ENCODE data around the gene C1QTNF9. TPM values are rescaled to one million over a fixed set of nuclear protein-coding genes. Genes with fewer than 3 reads are reported as not detected.

The C1QTNF9 gene
- total and polyA plus RNA-seq, 7 experiments from 2014 or later: 0.19 TPM; not detected in 6

DNA sequence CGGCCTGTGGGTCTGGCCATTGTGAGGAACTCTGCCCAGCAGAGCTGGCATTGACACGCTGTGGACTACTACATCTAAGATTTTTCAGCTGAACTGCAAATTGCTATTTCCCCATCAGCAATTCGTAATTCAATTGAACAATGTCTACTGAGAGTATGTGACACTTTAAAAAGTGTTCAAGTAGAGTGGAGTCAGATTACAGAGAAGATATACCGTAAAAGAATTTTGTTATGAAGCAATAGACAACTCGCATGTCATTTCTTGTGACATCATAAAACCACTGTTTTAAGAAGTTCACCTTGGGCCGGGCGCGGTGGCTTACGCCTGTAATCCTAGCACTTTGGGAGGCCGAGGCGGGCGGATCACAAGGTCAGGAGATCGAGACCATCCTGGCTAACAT lies 32.5 kb upstream of the C1QTNF9 start:
- Histone ChIP-seq H3K4me1 (ENCODE audit: control insufficient read depth in 2 of 2, insufficient read depth in 2 of 2, low read length in 2 of 2) (peaks cover 69 to 73% of the 10 kb centered on the region in 2 donors), H3K9me3 (ENCODE audit: control insufficient read depth in 2 of 3, low read length in 3 of 3) (no peaks in the 10 kb centered on the region), H3K27me3 (ENCODE audit: control insufficient read depth in 2 of 2, insufficient read depth in 2 of 2, low read length in 2 of 2) (no peaks in the 10 kb centered on the region), H3K27ac (ENCODE audit: low read depth, low read length) (peak overlapping the region; percentile 94), H3K36me3 (ENCODE audit: control insufficient read depth in 2 of 3, insufficient read depth in 3 of 3, low read length in 3 of 3) (peaks cover 0 to 23% (median 0%) of the 10 kb centered on the region in 3 experiments), H3K4me3 (ENCODE audit: low read length) (no peak overlapping the region)
- H3K4me3 Mint-ChIP-seq: peak overlapping the region in 7 of 10 donors; percentile 5 to 87 (median 47)
- ChIA-PET CTCF (no interaction called here), POLR2A (interaction anchor here (1.1 to 2.0 kb wide), 4 partner anchors 11 to 25 kb away, joined by 3 to 8 read pairs (median 5); no protein-coding TSS in a partner anchor)
- no peaks in the 10 kb centered on the region for H3K9me3 Mint-ChIP-seq
- H3K36me3 Mint-ChIP-seq: peaks cover 0 to 16% (median 9%) of the 10 kb centered on the region in 5 donors
- ATAC-seq (no peak), DNase-seq (no peak)
- H3K27me3 Mint-ChIP-seq: no peaks in the 10 kb centered on the region
- intact Hi-C loops (cut with micrococcal nuclease): no loop called here
- H3K27ac Mint-ChIP-seq: peak overlapping the region; percentile 12 to 100 (median 99)
- H3K4me1 Mint-ChIP-seq: peaks cover 63 to 98% (median 85%) of the 10 kb centered on the region in 7 donors

DNA sequence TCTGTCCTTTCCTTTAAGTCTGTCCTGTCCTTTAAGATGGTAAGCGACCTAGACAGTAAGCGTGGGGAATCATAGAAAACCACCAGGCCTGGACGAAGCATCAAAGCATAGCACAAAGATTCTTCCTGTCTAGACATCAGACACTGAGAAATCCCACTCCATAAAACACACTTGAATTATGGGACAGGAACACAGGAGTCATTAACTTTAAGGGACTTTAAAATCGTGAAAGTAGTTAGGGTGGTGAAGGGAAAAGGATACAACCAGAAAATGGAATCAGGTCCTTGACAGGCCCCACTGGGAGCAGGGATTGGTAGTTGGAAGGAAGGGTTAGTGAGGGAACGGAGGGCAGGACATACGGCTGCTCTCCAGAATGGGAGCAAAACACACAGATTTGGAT lies 31.6 kb upstream of the C1QTNF9 start:
- Mint-ChIP-seq H3K9me3 (no peaks in the 10 kb centered on the region), H3K36me3 (peaks cover 0 to 20% (median 9%) of the 10 kb centered on the region in 5 donors), H3K27ac (peak overlapping the region; percentile 51 to 100 (median 86)), H3K4me3 (peak overlapping the region in 8 of 10 donors; percentile 6 to 87 (median 46)), H3K4me1 (peaks cover 64 to 98% (median 85%) of the 10 kb centered on the region in 7 donors), H3K27me3 (no peaks in the 10 kb centered on the region)
- ChIA-PET POLR2A (interaction anchor here (1.1 to 2.0 kb wide), 2 partner anchors 12 to 26 kb away, joined by 3 to 8 read pairs; no protein-coding TSS in a partner anchor), CTCF (interaction anchor here (0.7 kb wide), 1 partner anchor 239 kb away, joined by 3 read pairs; no protein-coding TSS in a partner anchor)
- Histone ChIP-seq H3K36me3 (ENCODE audit: control insufficient read depth in 2 of 3, insufficient read depth in 3 of 3, low read length in 3 of 3) (peaks cover 0 to 32% (median 0%) of the 10 kb centered on the region in 3 experiments), H3K27me3 (ENCODE audit: control insufficient read depth in 2 of 2, insufficient read depth in 2 of 2, low read length in 2 of 2) (no peaks in the 10 kb centered on the region), H3K27ac (ENCODE audit: low read depth, low read length) (peak overlapping the region; percentile 36), H3K4me3 (ENCODE audit: low read length) (no peak overlapping the region), H3K4me1 (ENCODE audit: control insufficient read depth in 2 of 2, insufficient read depth in 2 of 2, low read length in 2 of 2) (peaks cover 60 to 64% of the 10 kb centered on the region in 2 donors), H3K9me3 (ENCODE audit: control insufficient read depth in 2 of 3, low read length in 3 of 3) (no peaks in the 10 kb centered on the region)
- DNase-seq: no peak
- no peak for ATAC-seq
- intact Hi-C loops (cut with micrococcal nuclease): no loop called here

DNA sequence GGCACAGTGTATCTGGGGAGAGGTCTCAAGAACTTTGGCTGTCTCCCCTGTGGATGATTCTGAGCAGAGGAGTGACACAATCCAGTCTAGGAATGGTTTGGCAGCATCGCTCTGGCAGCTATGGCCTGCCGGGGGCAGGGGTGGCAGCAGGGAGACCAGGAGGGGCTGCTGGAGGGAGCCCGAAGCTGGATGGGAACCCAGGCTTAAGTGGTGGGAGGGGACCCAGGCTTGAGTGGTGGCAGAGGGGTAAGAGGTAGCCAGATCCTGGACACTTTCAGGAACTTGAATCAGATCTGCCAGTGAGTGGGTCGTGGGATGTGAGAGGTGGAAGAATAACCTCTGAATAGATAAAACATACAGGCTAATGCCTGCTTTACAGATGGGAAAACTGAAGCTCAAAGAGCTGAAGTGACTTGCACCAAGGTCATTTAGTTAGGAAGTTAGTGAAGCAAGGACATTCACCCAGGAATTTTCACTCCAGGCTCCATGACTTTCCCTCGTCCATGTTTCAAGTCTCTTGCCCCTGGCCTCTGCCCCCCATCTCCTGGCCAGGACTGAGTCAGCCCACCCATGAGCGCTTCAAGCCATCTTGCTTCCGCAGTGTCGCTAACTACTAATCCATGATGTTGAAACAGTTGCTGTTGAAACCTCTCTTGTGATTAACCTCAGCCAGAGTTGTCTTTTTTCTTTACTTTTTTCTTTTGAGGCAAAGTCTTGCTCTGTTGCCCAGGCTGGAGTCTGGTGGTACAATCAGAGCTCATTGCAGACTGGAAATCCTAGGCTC lies 29.9 kb upstream of the C1QTNF9 start:
- no peak for DNase-seq
- Mint-ChIP-seq H3K4me3 (peak overlapping the region in 5 of 10 donors; percentile 1 to 44 (median 19)), H3K27me3 (no peaks in the 10 kb centered on the region), H3K4me1 (peaks cover 55 to 86% (median 81%) of the 10 kb centered on the region in 7 donors), H3K27ac (peak overlapping the region; percentile 35 to 99 (median 87)), H3K9me3 (no peaks in the 10 kb centered on the region), H3K36me3 (peaks cover 0 to 30% (median 10%) of the 10 kb centered on the region in 5 donors)
- Histone ChIP-seq H3K9me3 (ENCODE audit: control insufficient read depth in 2 of 3, low read length in 3 of 3) (no peaks in the 10 kb centered on the region), H3K4me1 (ENCODE audit: control insufficient read depth in 2 of 2, insufficient read depth in 2 of 2, low read length in 2 of 2) (peaks cover 42 to 46% of the 10 kb centered on the region in 2 donors), H3K36me3 (ENCODE audit: control insufficient read depth in 2 of 3, insufficient read depth in 3 of 3, low read length in 3 of 3) (peaks cover 0 to 49% (median 0%) of the 10 kb centered on the region in 3 experiments), H3K4me3 (ENCODE audit: low read length) (no peak overlapping the region), H3K27me3 (ENCODE audit: control insufficient read depth in 2 of 2, insufficient read depth in 2 of 2, low read length in 2 of 2) (no peaks in the 10 kb centered on the region), H3K27ac (ENCODE audit: low read depth, low read length) (peak overlapping the region; percentile 38)
- ATAC-seq: peak; percentile 12
- CTCF ChIA-PET: interaction anchor here (0.6 kb wide), 1 partner anchor 108 kb away, joined by 4 read pairs; no protein-coding TSS in a partner anchor
- POLR2A ChIA-PET: interaction anchor here (2.7 kb wide), 1 partner anchor 28 kb away, joined by 6 read pairs; no protein-coding TSS in a partner anchor
- intact Hi-C loops (cut with micrococcal nuclease): no loop called here

DNA sequence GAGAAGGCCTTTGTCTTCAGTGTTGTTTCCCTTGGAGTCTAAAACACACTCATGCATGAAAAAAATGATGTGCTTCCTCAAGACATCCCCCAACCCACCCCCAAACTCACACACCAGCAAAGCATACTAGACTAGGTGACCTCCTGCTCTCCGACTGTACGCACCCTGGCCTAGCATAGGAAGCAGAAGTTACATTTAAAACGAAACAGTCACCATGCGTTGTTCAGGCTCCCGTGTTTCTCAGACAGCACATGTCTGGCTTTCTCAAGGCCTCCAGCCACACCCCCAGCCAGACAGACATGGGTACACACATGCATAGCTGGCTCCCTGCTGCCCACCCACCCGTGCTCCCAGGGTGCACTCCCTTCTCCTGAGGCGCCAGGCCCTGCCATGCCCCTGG lies 28.7 kb upstream of the C1QTNF9 start:
- DNase-seq (no peak), ATAC-seq (peak; percentile 57)
- Mint-ChIP-seq H3K36me3 (peaks cover 0 to 35% (median 11%) of the 10 kb centered on the region in 5 donors), H3K4me3 (no peak overlapping the region), H3K27me3 (no peaks in the 10 kb centered on the region), H3K4me1 (peaks cover 46 to 78% (median 69%) of the 10 kb centered on the region in 7 donors), H3K27ac (peak overlapping the region; percentile 24 to 87 (median 75)), H3K9me3 (no peaks in the 10 kb centered on the region)
- CTCF ChIA-PET: interaction anchor here (1.2 kb wide), 1 partner anchor 10 kb away, joined by 4 read pairs; no protein-coding TSS in a partner anchor
- intact Hi-C loops (cut with micrococcal nuclease): no loop called here
- Histone ChIP-seq H3K4me3 (ENCODE audit: low read length) (no peak overlapping the region), H3K36me3 (ENCODE audit: control insufficient read depth in 2 of 3, insufficient read depth in 3 of 3, low read length in 3 of 3) (peaks cover 0 to 61% (median 3%) of the 10 kb centered on the region in 3 experiments), H3K27ac (ENCODE audit: low read depth, low read length) (no peak overlapping the region), H3K27me3 (ENCODE audit: control insufficient read depth in 2 of 2, insufficient read depth in 2 of 2, low read length in 2 of 2) (no peaks in the 10 kb centered on the region), H3K4me1 (ENCODE audit: control insufficient read depth in 2 of 2, insufficient read depth in 2 of 2, low read length in 2 of 2) (peaks cover 30 to 34% of the 10 kb centered on the region in 2 donors), H3K9me3 (ENCODE audit: control insufficient read depth in 2 of 3, low read length in 3 of 3) (no peaks in the 10 kb centered on the region)
- POLR2A ChIA-PET: interaction anchor here (0.7 to 2.7 kb wide), 2 partner anchors 15 to 29 kb away, joined by 3 to 6 read pairs; no protein-coding TSS in a partner anchor

DNA sequence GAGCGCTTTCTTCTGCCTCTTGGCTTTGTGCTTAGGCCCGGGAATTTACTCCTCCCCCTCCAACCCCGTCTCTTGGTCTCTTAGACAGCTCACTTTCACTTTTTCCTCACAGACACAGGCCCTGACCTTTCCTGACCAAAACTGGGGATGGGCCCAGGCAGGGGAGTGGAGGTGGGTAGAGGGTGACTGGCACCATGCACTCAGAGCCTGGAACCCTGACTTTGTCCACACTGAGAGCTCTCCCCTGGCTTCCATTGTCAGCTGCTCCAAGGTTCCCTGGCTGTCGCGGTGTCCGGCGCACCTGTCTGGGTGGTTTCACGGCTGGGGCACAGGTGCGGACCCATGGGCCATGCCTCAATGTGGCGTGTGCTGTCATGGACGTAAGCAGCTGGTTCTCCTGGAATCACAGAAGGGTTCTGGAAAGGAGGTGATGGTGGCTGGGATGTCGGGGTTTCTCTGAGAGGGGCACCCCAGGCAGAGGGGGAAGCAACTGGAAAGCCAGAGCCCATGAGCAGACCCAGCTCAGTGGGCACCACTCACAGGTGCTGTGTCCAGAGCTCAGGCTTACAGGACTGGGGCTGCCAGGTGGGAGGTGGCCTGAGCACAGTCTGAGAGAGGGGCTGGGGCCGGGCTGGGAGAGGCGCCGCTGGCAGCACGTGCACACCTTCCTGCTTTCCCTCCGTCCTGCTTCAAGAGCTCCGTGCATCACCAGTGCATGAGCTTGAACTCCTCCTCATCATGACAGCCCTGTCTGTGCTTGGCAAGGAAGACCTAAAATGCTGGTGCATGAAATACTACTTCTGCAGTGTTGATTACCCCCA lies 28.0 kb upstream of the C1QTNF9 start:
- Histone ChIP-seq H3K4me1 (ENCODE audit: control insufficient read depth in 2 of 2, insufficient read depth in 2 of 2, low read length in 2 of 2) (peaks cover 24 to 28% of the 10 kb centered on the region in 2 donors), H3K27ac (ENCODE audit: low read depth, low read length) (peak overlapping the region; percentile 32), H3K27me3 (ENCODE audit: control insufficient read depth in 2 of 2, insufficient read depth in 2 of 2, low read length in 2 of 2) (no peaks in the 10 kb centered on the region), H3K4me3 (ENCODE audit: low read length) (no peak overlapping the region), H3K36me3 (ENCODE audit: control insufficient read depth in 2 of 3, insufficient read depth in 3 of 3, low read length in 3 of 3) (peaks cover 0 to 68% (median 10%) of the 10 kb centered on the region in 3 experiments), H3K9me3 (ENCODE audit: control insufficient read depth in 2 of 3, low read length in 3 of 3) (no peaks in the 10 kb centered on the region)
- H3K4me1 Mint-ChIP-seq: peaks cover 41 to 71% (median 62%) of the 10 kb centered on the region in 7 donors
- peak overlapping the region in 8 of 9 donors; percentile 21 to 89 (median 71) for H3K27ac Mint-ChIP-seq
- H3K9me3 Mint-ChIP-seq: no peaks in the 10 kb centered on the region
- intact Hi-C loops (cut with micrococcal nuclease): loop anchor here in 1 of 2 donors (2.0 kb wide), 1 partner anchor 15 kb away; no protein-coding TSS in a partner anchor
- DNase-seq: no peak
- no peaks in the 10 kb centered on the region for H3K27me3 Mint-ChIP-seq
- peaks cover 0 to 36% (median 12%) of the 10 kb centered on the region in 5 donors for H3K36me3 Mint-ChIP-seq
- no peak for ATAC-seq
- POLR2A ChIA-PET: interaction anchor here (0.7 to 2.7 kb wide), 2 partner anchors 15 to 30 kb away, joined by 3 to 6 read pairs; no protein-coding TSS in a partner anchor
- CTCF ChIA-PET: interaction anchor here (1.2 kb wide), 1 partner anchor 11 kb away, joined by 4 read pairs; no protein-coding TSS in a partner anchor
- H3K4me3 Mint-ChIP-seq: no peak overlapping the region

DNA sequence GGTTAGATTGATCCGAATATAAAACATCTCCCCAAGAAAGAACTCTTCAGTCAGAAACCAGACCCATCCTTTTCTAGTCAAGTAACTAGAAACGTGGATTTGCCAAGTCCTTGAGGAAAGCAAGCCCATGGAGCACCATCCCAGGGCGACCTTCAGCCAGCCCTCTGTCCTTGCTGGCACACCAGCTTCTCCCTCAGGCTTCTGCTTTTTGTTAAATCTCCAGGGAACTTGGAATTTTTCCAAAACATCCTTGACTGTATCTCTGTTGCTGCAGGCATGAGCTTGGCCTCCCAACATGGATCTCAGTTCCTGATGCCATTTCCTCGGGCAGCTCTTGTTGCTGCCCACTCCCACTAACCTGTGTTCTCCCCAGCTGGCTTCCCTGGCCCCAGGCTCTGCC lies 27.1 kb upstream of the C1QTNF9 start:
- ATAC-seq: no peak
- no peaks in the 10 kb centered on the region for H3K9me3 ChIP-seq (ENCODE audit: control insufficient read depth in 2 of 3, low read length in 3 of 3)
- H3K36me3 Mint-ChIP-seq: peaks cover 0 to 41% (median 15%) of the 10 kb centered on the region in 5 donors
- H3K4me1 ChIP-seq (ENCODE audit: control insufficient read depth in 2 of 2, insufficient read depth in 2 of 2, low read length in 2 of 2): peaks cover 18 to 19% of the 10 kb centered on the region in 2 donors
- ChIA-PET POLR2A (interaction anchor here (0.8 to 2.7 kb wide), 3 partner anchors 13 to 321 kb away, joined by 3 to 6 read pairs (median 5); no protein-coding TSS in a partner anchor), CTCF (no interaction called here)
- H3K36me3 ChIP-seq (ENCODE audit: control insufficient read depth in 2 of 3, insufficient read depth in 3 of 3, low read length in 3 of 3): peaks cover 0 to 76% (median 13%) of the 10 kb centered on the region in 3 experiments
- no peak overlapping the region for H3K4me3 Mint-ChIP-seq
- H3K27ac ChIP-seq (ENCODE audit: low read depth, low read length): peak overlapping the region; percentile 32
- DNase-seq: no peak
- no peaks in the 10 kb centered on the region for H3K27me3 Mint-ChIP-seq
- no peaks in the 10 kb centered on the region for H3K9me3 Mint-ChIP-seq
- H3K4me3 ChIP-seq (ENCODE audit: low read length): no peak overlapping the region
- H3K27ac Mint-ChIP-seq: peak overlapping the region in 8 of 9 donors; percentile 43 to 89 (median 74)
- no peaks in the 10 kb centered on the region for H3K27me3 ChIP-seq (ENCODE audit: control insufficient read depth in 2 of 2, insufficient read depth in 2 of 2, low read length in 2 of 2)
- H3K4me1 Mint-ChIP-seq: peaks cover 35 to 63% (median 55%) of the 10 kb centered on the region in 7 donors
- intact Hi-C loops (cut with micrococcal nuclease): loop anchor here in 1 of 2 donors (2.0 kb wide), 1 partner anchor 15 kb away; no protein-coding TSS in a partner anchor

All from naive thymus-derived CD4-positive, alpha-beta T cell (primary cell).